Ovary (tissue), 9 donors: ENCODE measurements around the gene TMEM202. TPM values are rescaled to one million over a fixed set of nuclear protein-coding genes. Genes with fewer than 3 reads are reported as not detected.
"Not testable (repeated sequence)": the region's sequence is repeated elsewhere in the genome, so short reads cannot be mapped to it uniquely, and the experiment has no call there.

Experiments used
- DNase-seq, 5 donors: peaks; one replicate each; pipeline ENCODE4 v3.0.0-alpha.2; 2019 to 2020
- H3K27ac ChIP-seq, 2 donors: fragments of 200-600 bp; one replicate each; pipeline versions ENCODE4 v1.5.1 to v1.8.0; 2019 to 2022
- H3K27me3 ChIP-seq: fragments of 200-600 bp; one replicate; pipeline ENCODE4 v1.8.0; 2022
- H3K36me3 ChIP-seq: fragments of 200-600 bp; sonication (generic); one replicate; pipeline ENCODE4 v1.5.1; 2019
- H3K4me1 ChIP-seq: one replicate; pipeline ENCODE4 v1.8.1; 2013; ENCODE audit warnings: mild to moderate bottlenecking, moderate library complexity; ENCODE audit not compliant: insufficient read depth
- H3K4me3 ChIP-seq: fragments of 200-600 bp; sonication (generic); one replicate; pipeline ENCODE4 v1.5.1; 2017
- H3K9me3 ChIP-seq, 2 donors: fragments of 200-600 bp in 1 of 2; sonication (generic) in 1 of 2; one replicate each; pipeline versions ENCODE4 v1.5.1 to v1.8.1; 2013 to 2019; ENCODE audit warnings: mild to moderate bottlenecking in 1 of 2, moderate library complexity in 1 of 2
- CTCF ChIP-seq, 3 donors: fragments of 450-650 bp in 2 of 3; fragments of 200-600 bp in 1 of 3; IDR thresholded peaks; one replicate each; pipeline versions ENCODE4 v1.5.1 to v1.8.0; 2016 to 2022; ENCODE audit warnings: antibody characterized with exemption in 3 of 3, mild to moderate bottlenecking in 1 of 3
- EP300 ChIP-seq: sonication (generic); formaldehyde crosslinking; IDR thresholded peaks from one replicate; pipeline ENCODE4 v1.6.1; 2017; ENCODE audit warnings: antibody characterized with exemption
- POLR2A ChIP-seq: fragments of 450-650 bp; IDR thresholded peaks from one replicate; pipeline ENCODE4 v1.6.1; 2017; ENCODE audit warnings: antibody characterized with exemption, mild to moderate bottlenecking, moderate library complexity
- WGBS, 3 donors: extraction: QIAGEN DNeasy Blood & Tissue Kit in 1 of 3; methylation state at CpG; one replicate each; pipeline versions ENCODE4 v1.1.5 to v1.1.7; 2013 to 2017; 5-methylcytosine and 5-hydroxymethylcytosine counted together
- intact Hi-C, 4 donors: fragments of 100-400 bp; cut with DNase I; formaldehyde crosslinking; loops; one replicate each; pipeline versions ENCODE4 v1.11.0 to v1.15.1; 2022 to 2023
- polyA plus RNA-seq, 2 donors: library from polyadenylated mRNA; stranded (reverse); fragments of 200-250 nt in 1 of 2; fragments of 350-450 nt in 1 of 2; fragmentation: Illumina TruSeq in 1 of 2; extraction: RNeasy Lipid Tissue Mini Kit (QIAGEN cat#74804) in 1 of 2; gene quantifications; one replicate each; pipeline ENCODE4 v1.2.3, GENCODE V29; 2013 to 2014
- total RNA-seq, 7 donors: library from RNA; depleted of rRNA in 2 of 7; stranded (reverse); fragments of >200 nt in 2 of 7; fragmentation: NEBNext Ultra II Directional in 3 of 7; extraction: Animal tissue kit (Norgen Biotek cat#: 25700) in 3 of 7; gene quantifications; one replicate each; pipeline versions ENCODE4 v1.1.0 to v1.2.4, GENCODE V29; 2016 to 2023
- donor health status: DM: no; HTN: no; CAD: no; lungs with moderate emphysema.
- donor health status: DM: no; HTN: no; CAD: no.
- donor health status: Bipolar disorder and iron deficiency.
- donor health status: DM: yes; HTN: yes; CAD: no.
- donor health status: DM: no; HTN: no; CAD: no.
- donor health status: DM: yes; HTN: yes; CAD: no.

TMEM202 gene
- total and polyA plus RNA-seq, 9 donors: not detected

GRCh38 chr15:72389231-72389630 lies 8.9 kb upstream of the TMEM202 start:
- Histone ChIP-seq H3K27ac (no peak overlapping the region), H3K4me1 (no peaks in the 10 kb centered on the region), H3K4me3 (no peak overlapping the region), H3K27me3 (no peaks in the 10 kb centered on the region), H3K36me3 (no peaks in the 10 kb centered on the region), H3K9me3 (peaks cover 0 to 3% of the 10 kb centered on the region in 2 donors)
- no peak for DNase-seq
- intact Hi-C loops: no loop called here
- 29 to 44% (median 39%) methylated on average over 3 of the region's 3 CpGs for WGBS, 3 donors
- TF ChIP-seq CTCF (IDR thresholded peaks at IDR 0.05): no peak
- TF ChIP-seq POLR2A: no peak
- no peak for TF ChIP-seq EP300

- 90 to 97% methylated on average over 4 to 21 of the region's 24 CpGs; no CpG with 5 or more reads in 1 of the 3 donors for WGBS, 3 donors
- H3K4me1 ChIP-seq, DNase-seq, H3K36me3 ChIP-seq, H3K27ac ChIP-seq, H3K27me3 ChIP-seq, intact Hi-C loops, H3K9me3 ChIP-seq, H3K4me3 ChIP-seq: not testable (repeated sequence)
Observed at GRCh38 chr15:72396331-72396730, 1.8 kb upstream of the TMEM202 start.

- 84 to 88% (median 86%) methylated on average over 7 of the region's 7 CpGs for WGBS, 3 donors
- H3K4me1 ChIP-seq: no peaks in the 10 kb centered on the region
- DNase-seq: no peak
- no peak overlapping the region for H3K4me3 ChIP-seq
- no peaks in the 10 kb centered on the region for H3K9me3 ChIP-seq
- H3K27me3 ChIP-seq: no peaks in the 10 kb centered on the region
- intact Hi-C loops: no loop called here
- H3K36me3 ChIP-seq: no peaks in the 10 kb centered on the region
- TF ChIP-seq CTCF (IDR thresholded peaks at IDR 0.05): no peak
- H3K27ac ChIP-seq: no peak overlapping the region
Observed at GRCh38 chr15:72398648-72399047, 543 bp downstream of the TMEM202 start.

GRCh38 chr15:72402726-72403125 lies 4.6 kb downstream of the TMEM202 start:
- H3K27me3 ChIP-seq: no peaks in the 10 kb centered on the region
- no peaks in the 10 kb centered on the region for H3K9me3 ChIP-seq
- H3K36me3 ChIP-seq: no peaks in the 10 kb centered on the region
- no peak overlapping the region for H3K27ac ChIP-seq
- no peak for DNase-seq
- intact Hi-C loops: no loop called here
- 65 to 75% (median 70%) methylated on average over 5 of the region's 5 CpGs for WGBS, 3 donors
- no peaks in the 10 kb centered on the region for H3K4me1 ChIP-seq
- TF ChIP-seq CTCF (IDR thresholded peaks at IDR 0.05) (no peak), POLR2A (no peak), EP300 (no peak)
- no peak overlapping the region for H3K4me3 ChIP-seq

GRCh38 chr15:72404356-72404755 lies 6.3 kb downstream of the TMEM202 start:
- TF ChIP-seq CTCF (IDR thresholded peaks at IDR 0.05) (no peak), EP300 (no peak), POLR2A (no peak)
- no peaks in the 10 kb centered on the region for H3K27me3 ChIP-seq

More at GRCh38 chr15:72404356-72404755, 6.3 kb downstream of the TMEM202 start:
- no peaks in the 10 kb centered on the region for H3K36me3 ChIP-seq
- H3K27ac ChIP-seq: no peak overlapping the region
- 35 to 52% (median 41%) methylated on average over 3 of the region's 3 CpGs for WGBS, 3 donors
- H3K4me1 ChIP-seq: no peaks in the 10 kb centered on the region
- no peaks in the 10 kb centered on the region for H3K9me3 ChIP-seq
- intact Hi-C loops: no loop called here
- DNase-seq: no peak
- no peak overlapping the region for H3K4me3 ChIP-seq
